ENCODE measurements around the gene LPP.

- TF ChIP-seq CTCF (IDR thresholded peaks at IDR 0.05; ENCODE audit: insufficient read depth, low read length, poor library complexity, severe bottlenecking) (no peak), EZH2phosphoT487 (conservative IDR thresholded peaks at IDR 0.05; ENCODE audit: low read length) (no peak)
Observed at GRCh38 chr3:188508454-188508853, 354.5 kb downstream of the LPP start.

Measured in SU-DHL-6 (cell line).